H9 (cell line): ENCODE measurements around the gene CDH4. TPM values are rescaled to one million over a fixed set of nuclear protein-coding genes. Genes with fewer than 3 reads are reported as not detected.

Experiments used
- DNase-seq: peaks from one replicate; pipeline ENCODE4 v3.0.0-alpha.2; 2017
- H2AFZ ChIP-seq: one replicate; pipeline ENCODE4 v1.6.1; 2013; ENCODE audit warnings: mild to moderate bottlenecking, low read length, control low read depth, moderate library complexity
- H2AK5ac ChIP-seq: 2 replicates; pipeline ENCODE4 v1.6.1; 2013; ENCODE audit warnings: low read length, control low read depth, mixed read lengths; ENCODE audit not compliant: insufficient read length
- H2BK120ac ChIP-seq: one replicate; pipeline ENCODE4 v1.6.1; 2013; ENCODE audit warnings: low read depth, mild to moderate bottlenecking, low read length, control low read depth, inconsistent platforms; ENCODE audit not compliant: poor library complexity, severe bottlenecking
- H2BK12ac ChIP-seq: 2 replicates; pipeline ENCODE4 v1.6.1; 2013; ENCODE audit warnings: low read length, control low read depth, mixed read lengths, low read depth; ENCODE audit not compliant: insufficient read length
- H2BK15ac ChIP-seq: 2 replicates; pipeline ENCODE4 v1.6.1; 2013; ENCODE audit warnings: low read depth, low read length, control low read depth
- H2BK20ac ChIP-seq: one replicate; pipeline ENCODE4 v1.6.1; 2013; ENCODE audit warnings: low read depth, mild to moderate bottlenecking, low read length, control low read depth, inconsistent platforms; ENCODE audit not compliant: poor library complexity, severe bottlenecking
- H2BK5ac ChIP-seq: 2 replicates; pipeline ENCODE4 v1.6.1; 2013; ENCODE audit warnings: low read length, control low read depth, mixed read lengths; ENCODE audit not compliant: insufficient read length
- H3K14ac ChIP-seq: 2 replicates; pipeline ENCODE4 v1.6.1; 2013; ENCODE audit warnings: low read length, control low read depth; ENCODE audit not compliant: insufficient read depth
- H3K18ac ChIP-seq: 2 replicates; pipeline ENCODE4 v1.6.1; 2013; ENCODE audit warnings: low read depth, mild to moderate bottlenecking, mixed read lengths, low read length, control low read depth; ENCODE audit not compliant: insufficient read length
- H3K23ac ChIP-seq: 2 replicates; pipeline ENCODE4 v1.6.1; 2013; ENCODE audit warnings: low read length, control low read depth, mixed read lengths, low read depth; ENCODE audit not compliant: insufficient read length
- H3K23me2 ChIP-seq: 2 replicates; pipeline ENCODE4 v1.6.1; 2013; ENCODE audit warnings: low read depth, mild to moderate bottlenecking, mixed read lengths, low read length, control low read depth; ENCODE audit not compliant: insufficient read length, poor library complexity, severe bottlenecking
- H3K27ac ChIP-seq: 2 replicates; pipeline ENCODE4 v1.5.1; 2013; ENCODE audit warnings: low read length, control low read depth, mixed read lengths, low read depth; ENCODE audit not compliant: insufficient read length
- H3K27me3 ChIP-seq: 2 replicates; pipeline ENCODE4 v1.6.1; 2013; ENCODE audit warnings: low read length, control low read depth, inconsistent platforms; ENCODE audit not compliant: insufficient read depth
- H3K4ac ChIP-seq: 2 replicates; pipeline ENCODE4 v1.6.1; 2013; ENCODE audit warnings: low read depth, mild to moderate bottlenecking, control low read depth, inconsistent platforms, low read length, moderate library complexity
- H3K4me1 ChIP-seq: 2 replicates; pipeline ENCODE4 v1.6.1; 2013; ENCODE audit warnings: low read length, control low read depth, inconsistent platforms; ENCODE audit not compliant: insufficient read depth
- H3K4me2 ChIP-seq: 2 replicates; pipeline ENCODE4 v1.6.1; 2013; ENCODE audit warnings: low read length, control low read depth, mixed read lengths; ENCODE audit not compliant: insufficient read length, insufficient read depth
- H3K56ac ChIP-seq: 2 replicates; pipeline ENCODE4 v1.6.1; 2013; ENCODE audit warnings: low read depth, mild to moderate bottlenecking, mixed read lengths, low read length, control low read depth; ENCODE audit not compliant: insufficient read length
- H3K79me1 ChIP-seq: 2 replicates; pipeline ENCODE4 v1.6.1; 2013; ENCODE audit warnings: low read depth, mild to moderate bottlenecking, moderate library complexity, low read length, control low read depth, inconsistent platforms; ENCODE audit not compliant: insufficient read depth, poor library complexity, severe bottlenecking
- H3K79me2 ChIP-seq: 2 replicates; pipeline ENCODE4 v1.6.1; 2013; ENCODE audit warnings: low read length, control low read depth, inconsistent platforms; ENCODE audit not compliant: insufficient read depth
- H3K9ac ChIP-seq: 2 replicates; pipeline ENCODE4 v1.6.1; 2013; ENCODE audit warnings: low read length, control low read depth, mixed read lengths; ENCODE audit not compliant: insufficient read length; ENCODE audit errors: extremely low read depth
- H3K9me3 ChIP-seq: one replicate; pipeline ENCODE4 v1.6.1; 2013; ENCODE audit warnings: low read depth, low read length, inconsistent platforms; ENCODE audit not compliant: control insufficient read depth
- H3T11ph ChIP-seq: one replicate; pipeline ENCODE4 v1.6.1; 2013; ENCODE audit warnings: mild to moderate bottlenecking, low read length, control low read depth, inconsistent platforms
- H4K20me1 ChIP-seq: one replicate; pipeline ENCODE4 v1.6.1; 2013; ENCODE audit not compliant: control insufficient read depth, insufficient read length, insufficient read depth
- H4K5ac ChIP-seq: 2 replicates; pipeline ENCODE4 v1.6.1; 2013; ENCODE audit warnings: low read depth, mild to moderate bottlenecking, mixed read lengths, low read length, control low read depth; ENCODE audit not compliant: insufficient read length
- H4K8ac ChIP-seq: replicated peaks from 2 replicates; pipeline ENCODE4 v1.6.1; 2013; ENCODE audit warnings: low read length, control low read depth, mixed read lengths, low read depth; ENCODE audit not compliant: insufficient read length
- H4K91ac ChIP-seq: 2 replicates; pipeline ENCODE4 v1.6.1; 2013; ENCODE audit warnings: low read depth, mild to moderate bottlenecking, moderate library complexity, mixed read lengths, low read length, control low read depth; ENCODE audit not compliant: insufficient read length
- H3K27ac Mint-ChIP-seq, 3 experiments: 2 replicates in 2 of 3; 3 replicates in 1 of 3; pipeline ENCODE4 v1.8.0; 2020 to 2021; ENCODE audit warnings: mixed read lengths in 3 of 3, mild to moderate bottlenecking in 1 of 3, moderate library complexity in 1 of 3
- H3K27me3 Mint-ChIP-seq: 2 replicates; pipeline ENCODE4 v1.8.0; 2021; ENCODE audit warnings: low read depth, mild to moderate bottlenecking, moderate library complexity, mixed read lengths
- H3K36me3 Mint-ChIP-seq, 3 experiments: 2 replicates in 2 of 3; 3 replicates in 1 of 3; pipeline ENCODE4 v1.8.0; 2020 to 2021; ENCODE audit warnings: low read depth in 3 of 3, mixed read lengths in 3 of 3; ENCODE audit not compliant: insufficient read depth in 1 of 3
- H3K4me1 Mint-ChIP-seq, 2 experiments: 2 replicates each; pipeline ENCODE4 v1.8.0; 2020; ENCODE audit warnings: mixed read lengths in 2 of 2
- H3K4me3 Mint-ChIP-seq, 2 experiments: 2 replicates in 1 of 2; 3 replicates in 1 of 2; pipeline ENCODE4 v1.8.0; 2020 to 2021; ENCODE audit warnings: mild to moderate bottlenecking in 2 of 2, mixed read lengths in 2 of 2, moderate library complexity in 1 of 2
- H3K9me3 Mint-ChIP-seq, 2 experiments: 2 replicates in 1 of 2; 3 replicates in 1 of 2; pipeline ENCODE4 v1.8.0; 2020; ENCODE audit warnings: mild to moderate bottlenecking in 2 of 2, mixed read lengths in 2 of 2, moderate library complexity in 1 of 2
- CTCF ChIP-seq: fragments of 200-600 bp; sonication (generic); conservative IDR thresholded peaks from 3 replicates; pipeline ENCODE4 v1.8.0; 2021; ENCODE audit warnings: antibody characterized with exemption, mild to moderate bottlenecking
- WGBS: extraction: QIAGEN DNeasy Blood & Tissue Kit; methylation state at CpG from one replicate; pipeline ENCODE4 v1.1.7; 2013; ENCODE audit warnings: missing lambda C conversion rate, low lambda C conversion rate, mixed read lengths; ENCODE audit not compliant: insufficient read length; ENCODE audit errors: extremely low coverage; 5-methylcytosine and 5-hydroxymethylcytosine counted together
- total RNA-seq: library from RNA; stranded (reverse); gene quantifications from 2 replicates; pipeline ENCODE4 v1.2.1, GENCODE V29; 2021

The CDH4 gene
- total RNA-seq, 1 experiment from 2014 or later: 3.0 TPM

- H3T11ph ChIP-seq: no peak overlapping the region
- no CpG with 5 or more reads among the region's 7 CpGs for WGBS
- TF ChIP-seq CTCF: no peak
- no peak overlapping the region for H3K27ac ChIP-seq
- no peak overlapping the region for H3K23ac ChIP-seq
- no peak overlapping the region for H3K56ac ChIP-seq
- H3K79me1 ChIP-seq: no peaks in the 10 kb centered on the region
- no peak overlapping the region for H2BK12ac ChIP-seq
- no peak overlapping the region for H2BK20ac ChIP-seq
- Mint-ChIP-seq H3K36me3 (no peaks in the 10 kb centered on the region), H3K27me3 (peaks cover 14% of the 10 kb centered on the region), H3K27ac (no peak overlapping the region; a peak in 1 of 7 replicates), H3K9me3 (no peaks in the 10 kb centered on the region), H3K4me1 (peaks cover 14 to 18% of the 10 kb centered on the region in 2 experiments), H3K4me3 (no peak overlapping the region)
- H4K8ac ChIP-seq: no peak overlapping the region
- H4K5ac ChIP-seq: no peak overlapping the region
- no peak overlapping the region for H2BK15ac ChIP-seq
- no peak overlapping the region for H4K91ac ChIP-seq
- H3K9ac ChIP-seq: no peak overlapping the region
- H2AFZ ChIP-seq: no peak overlapping the region
- H2BK120ac ChIP-seq: no peak overlapping the region
- H3K14ac ChIP-seq: no peak overlapping the region
- no peak overlapping the region for H3K4ac ChIP-seq
- no peaks in the 10 kb centered on the region for H3K9me3 ChIP-seq
- H3K18ac ChIP-seq: no peak overlapping the region
- no peak overlapping the region for H3K4me2 ChIP-seq
- no peak overlapping the region for H2AK5ac ChIP-seq
- no peak overlapping the region for H2BK5ac ChIP-seq
- H3K27me3 ChIP-seq: no peaks in the 10 kb centered on the region
- H4K20me1 ChIP-seq: no peaks in the 10 kb centered on the region
- H3K23me2 ChIP-seq: no peaks in the 10 kb centered on the region
- H3K4me1 ChIP-seq: no peaks in the 10 kb centered on the region; the same call in 1 of the 2 replicates
- no peaks in the 10 kb centered on the region for H3K79me2 ChIP-seq
- no peak for DNase-seq
Measured at GRCh38 chr20:61299618-61300017, 47.6 kb downstream of the CDH4 start.
